NT2/D1 (cell line): ENCODE measurements around the gene SOX14.

Experiments
- DNase-seq: peaks from one replicate; pipeline ENCODE4 v3.0.0-alpha.2; 2011; ENCODE audit warnings: low read depth, low spot score
- H3K27me3 ChIP-seq: 2 replicates; pipeline ENCODE4 v1.6.0; 2011; ENCODE audit warnings: mild to moderate bottlenecking; ENCODE audit not compliant: insufficient read length, insufficient read depth
- H3K36me3 ChIP-seq: 2 replicates; pipeline ENCODE4 v1.6.1; 2011; ENCODE audit warnings: mild to moderate bottlenecking, low read length, mixed read lengths; ENCODE audit not compliant: insufficient read depth, insufficient read length
- H3K4me1 ChIP-seq: 2 replicates; pipeline ENCODE4 v1.5.1; 2011; ENCODE audit not compliant: insufficient read depth, insufficient read length
- H3K4me3 ChIP-seq: 2 replicates; pipeline ENCODE4 v1.5.1; 2011; ENCODE audit warnings: low read depth; ENCODE audit not compliant: insufficient read length
- H3K9ac ChIP-seq: 2 replicates; pipeline ENCODE4 v1.6.0; 2011; ENCODE audit warnings: low read depth; ENCODE audit not compliant: insufficient read length
- H3K9me3 ChIP-seq: 2 replicates; pipeline ENCODE4 v1.5.1; 2011; ENCODE audit warnings: mild to moderate bottlenecking, low read length; ENCODE audit not compliant: insufficient read depth
- SUZ12 ChIP-seq: IDR thresholded peaks from 2 replicates; pipeline ENCODE4 v1.6.1; 2011; ENCODE audit not compliant: insufficient read length, insufficient read depth; ENCODE audit errors: extremely low read depth
- YY1 ChIP-seq: IDR thresholded peaks from 2 replicates; pipeline ENCODE4 v1.6.1; 2011; ENCODE audit not compliant: insufficient read length, insufficient read depth
- ZNF274 ChIP-seq: IDR thresholded peaks from 2 replicates; pipeline ENCODE4 v1.6.1; 2011; ENCODE audit warnings: mild to moderate bottlenecking, low read depth, low read length

The SOX14 gene

DNA sequence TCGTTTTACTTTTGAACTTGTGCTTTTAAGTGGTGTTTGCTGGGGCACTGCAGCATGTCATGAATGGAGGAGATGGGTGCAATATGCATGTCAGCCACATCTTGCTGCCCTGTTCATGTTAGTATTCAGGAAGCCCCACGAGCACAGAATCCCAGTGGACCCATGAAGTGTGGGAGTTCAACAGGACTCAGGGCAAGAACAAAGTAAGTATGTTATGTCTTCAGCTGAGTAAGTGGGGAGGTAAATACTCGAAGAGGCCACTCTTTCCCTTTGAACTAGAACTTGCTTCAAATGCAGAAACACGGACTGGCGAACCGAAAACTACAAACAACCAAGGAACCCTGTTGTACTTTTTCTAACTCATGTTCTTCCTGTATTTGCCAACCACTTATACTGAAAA is 23.4 kb downstream of the SOX14 start:
- TF ChIP-seq YY1 (no peak), SUZ12 (no peak), ZNF274 (no peak)

GRCh38 chr3:137789236-137789635 is 25.1 kb downstream of the SOX14 start:
- H3K4me1 ChIP-seq, result no peaks in the 10 kb centered on the region
- TF ChIP-seq YY1 (no peak), ZNF274 (no peak), SUZ12 (no peak)
- DNase-seq, result no peak
- no peaks in the 10 kb centered on the region for H3K27me3 ChIP-seq
- H3K9me3 ChIP-seq, result peaks cover 4% of the 10 kb centered on the region; the same call in 1 of the 2 replicates
- no peak overlapping the region for H3K4me3 ChIP-seq
- no peak overlapping the region for H3K9ac ChIP-seq
- no peaks in the 10 kb centered on the region for H3K36me3 ChIP-seq

More for the DNA sequence above, 23.4 kb downstream of the SOX14 start:
- H3K36me3 ChIP-seq, result no peaks in the 10 kb centered on the region
- H3K9ac ChIP-seq, result no peak overlapping the region
- H3K9me3 ChIP-seq, result no peaks in the 10 kb centered on the region
- H3K4me1 ChIP-seq, result no peaks in the 10 kb centered on the region
- no peak for DNase-seq
- H3K27me3 ChIP-seq, result no peaks in the 10 kb centered on the region
- H3K4me3 ChIP-seq, result no peak overlapping the region

DNA sequence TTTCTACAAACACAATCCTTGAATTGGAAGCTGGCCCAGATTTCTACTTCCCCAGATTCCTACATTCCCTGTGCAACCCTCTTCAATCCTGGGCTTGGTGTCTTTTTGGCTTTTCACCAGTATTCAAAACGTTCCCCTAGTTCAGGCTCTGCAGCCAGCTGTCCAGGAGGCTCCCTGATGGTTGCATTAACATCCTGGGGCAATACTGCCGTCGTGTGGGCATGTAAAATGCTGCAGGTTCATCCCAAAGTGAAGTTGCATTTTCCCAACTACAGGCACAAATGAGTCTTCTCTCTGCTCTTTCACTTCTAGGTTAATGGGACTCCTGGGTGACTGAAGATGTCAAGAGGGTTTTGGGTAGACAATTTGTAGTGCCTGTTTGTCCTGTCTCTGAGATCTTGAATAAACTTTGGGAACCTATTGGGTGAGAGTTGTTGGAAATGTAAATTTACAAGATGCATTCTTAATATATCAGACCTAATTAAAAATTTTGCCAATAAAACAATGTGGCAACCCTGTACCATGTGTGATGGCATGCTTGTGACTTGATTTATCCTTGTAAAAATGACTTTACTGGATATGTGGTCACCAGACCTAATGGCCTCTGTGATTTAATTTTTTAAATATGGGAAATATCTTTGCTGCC is 28.6 kb downstream of the SOX14 start:
- Histone ChIP-seq H3K4me3 (no peak overlapping the region), H3K4me1 (no peaks in the 10 kb centered on the region), H3K27me3 (no peaks in the 10 kb centered on the region), H3K36me3 (no peaks in the 10 kb centered on the region), H3K9ac (no peak overlapping the region), H3K9me3 (peaks cover 4% of the 10 kb centered on the region; the same call in 1 of the 2 replicates)
- TF ChIP-seq SUZ12 (no peak), ZNF274 (no peak), YY1 (no peak)
- no peak for DNase-seq

DNA sequence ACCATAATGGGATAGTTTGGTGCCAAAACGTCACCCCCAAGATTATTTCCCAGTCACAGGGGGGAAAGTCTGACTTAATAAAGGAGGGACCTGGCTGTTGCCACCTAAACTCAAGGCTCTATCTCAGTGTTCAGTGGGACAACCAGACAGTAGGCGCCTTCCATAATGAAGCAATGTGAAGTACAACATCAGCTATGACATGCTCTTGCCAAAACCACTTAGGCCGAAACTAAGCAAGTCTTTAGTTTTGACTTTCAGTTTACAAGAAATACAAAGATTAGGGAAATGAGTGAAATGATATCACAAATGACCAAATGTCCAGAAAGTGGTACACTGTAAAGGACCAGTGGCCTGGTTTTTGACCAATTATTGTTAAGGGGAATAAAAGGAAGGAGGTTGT is 32.9 kb downstream of the SOX14 start:
- Histone ChIP-seq H3K36me3 (no peaks in the 10 kb centered on the region), H3K4me3 (no peak overlapping the region), H3K27me3 (no peaks in the 10 kb centered on the region), H3K9me3 (peaks cover 4% of the 10 kb centered on the region; the same call in 1 of the 2 replicates), H3K9ac (no peak overlapping the region), H3K4me1 (no peaks in the 10 kb centered on the region)
- TF ChIP-seq YY1, result no peak
- TF ChIP-seq SUZ12, result no peak
- TF ChIP-seq ZNF274, result no peak
- no peak for DNase-seq

DNA sequence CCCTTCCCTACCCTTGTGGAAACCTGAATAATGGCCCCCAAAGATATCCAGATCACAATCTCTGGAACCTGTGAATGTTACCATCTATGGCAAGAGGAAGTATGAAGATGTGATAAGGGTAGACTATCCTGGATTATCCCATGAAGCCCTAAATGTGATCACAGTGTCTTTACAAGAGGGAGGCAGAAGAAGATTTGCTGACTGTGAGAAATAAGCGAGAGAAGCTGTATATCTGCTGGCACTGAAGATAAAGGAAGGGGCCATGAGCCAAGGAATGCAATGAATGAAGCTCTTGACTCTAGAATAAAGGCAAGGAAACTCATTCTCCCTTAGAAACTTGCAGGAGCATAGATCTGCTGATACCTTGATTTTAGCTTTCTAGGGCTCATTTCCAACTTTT is 39.1 kb downstream of the SOX14 start:
- Histone ChIP-seq H3K27me3 (no peaks in the 10 kb centered on the region), H3K9me3 (no peaks in the 10 kb centered on the region), H3K9ac (no peak overlapping the region), H3K4me3 (no peak overlapping the region), H3K4me1 (no peaks in the 10 kb centered on the region), H3K36me3 (no peaks in the 10 kb centered on the region)
- DNase-seq, result no peak
- no peak for TF ChIP-seq ZNF274

GRCh38 chr3:137807998-137808397 is 43.9 kb downstream of the SOX14 start:
- no peak for DNase-seq
- H3K4me1 ChIP-seq, result no peaks in the 10 kb centered on the region
- H3K4me3 ChIP-seq, result no peak overlapping the region
- 0 out of 2 replicates have a peak, but pooled peaks cover 5% of the 10 kb centered on the region for H3K9me3 ChIP-seq
- H3K27me3 ChIP-seq, result no peaks in the 10 kb centered on the region
- no peaks in the 10 kb centered on the region for H3K36me3 ChIP-seq
- TF ChIP-seq YY1 (no peak), ZNF274 (no peak), SUZ12 (no peak)
- H3K9ac ChIP-seq, result no peak overlapping the region

DNA sequence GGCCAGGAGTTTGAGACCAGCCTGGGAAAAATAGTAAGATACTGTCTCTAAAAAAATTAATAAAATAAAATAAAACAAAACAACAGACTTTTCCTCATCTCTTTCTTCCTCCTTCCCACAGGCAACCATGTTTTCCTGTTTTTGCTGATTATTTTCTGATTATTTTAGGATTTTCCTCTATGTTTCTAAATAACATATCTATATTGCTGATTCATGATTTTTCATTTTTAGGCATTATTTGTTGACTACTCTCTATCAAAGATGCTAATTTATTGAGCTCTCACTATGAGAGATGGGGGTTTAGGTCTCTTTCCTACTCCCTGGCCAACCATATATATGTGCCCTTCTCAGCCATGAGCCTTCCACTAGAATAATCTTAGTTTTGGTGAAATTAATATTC is 45.4 kb downstream of the SOX14 start:
- no peaks in the 10 kb centered on the region for H3K36me3 ChIP-seq
- no peak overlapping the region for H3K4me3 ChIP-seq
- 0 out of 2 replicates have a peak, but pooled peaks cover 5% of the 10 kb centered on the region for H3K9me3 ChIP-seq
- H3K4me1 ChIP-seq, result no peaks in the 10 kb centered on the region
- no peak overlapping the region for H3K9ac ChIP-seq
- TF ChIP-seq SUZ12 (no peak), ZNF274 (no peak), YY1 (no peak)
- no peaks in the 10 kb centered on the region for H3K27me3 ChIP-seq
- no peak for DNase-seq
